HEK293T (cell line): ENCODE data around the gene INKA2.

ENCODE experiments used
- ARNT ChIP-seq: fragments of 450-650 bp; IDR thresholded peaks from 2 replicates; pipeline ENCODE4 v1.6.1; 2017; ENCODE audit warnings: mild to moderate bottlenecking
- BHLHE40 ChIP-seq: fragments of 450-650 bp; IDR thresholded peaks from 2 replicates; pipeline ENCODE4 v1.6.1; 2016; ENCODE audit warnings: mild to moderate bottlenecking, moderate library complexity, borderline replicate concordance
- ELF4 ChIP-seq: fragments of 450-650 bp; IDR thresholded peaks from 2 replicates; pipeline ENCODE4 v1.6.1; 2017; ENCODE audit warnings: antibody characterized with exemption
- FOXM1 ChIP-seq: fragments of 450-650 bp; IDR thresholded peaks from 2 replicates; pipeline ENCODE4 v1.6.1; 2017; ENCODE audit warnings: mild to moderate bottlenecking, borderline replicate concordance
- HDGF ChIP-seq: fragments of 450-650 bp; IDR thresholded peaks from 2 replicates; pipeline ENCODE4 v1.6.1; 2017; ENCODE audit warnings: antibody characterized with exemption, borderline replicate concordance
- L3MBTL2 ChIP-seq: fragments of 450-650 bp; conservative IDR thresholded peaks from 2 replicates; pipeline ENCODE4 v1.6.1; 2016; ENCODE audit warnings: mild to moderate bottlenecking
- NFRKB ChIP-seq: fragments of 450-650 bp; IDR thresholded peaks from 2 replicates; pipeline ENCODE4 v1.6.1; 2016; ENCODE audit warnings: mild to moderate bottlenecking, moderate library complexity
- PKNOX1 ChIP-seq: fragments of 450-650 bp; IDR thresholded peaks from 2 replicates; pipeline ENCODE4 v1.6.1; 2016
- SP1 ChIP-seq: fragments of 450-650 bp; IDR thresholded peaks from 2 replicates; pipeline ENCODE4 v1.6.1; 2017
- TARDBP ChIP-seq: fragments of 450-650 bp; IDR thresholded peaks from 2 replicates; pipeline ENCODE4 v1.6.1; 2016
- ZNF384 ChIP-seq: fragments of 450-650 bp; IDR thresholded peaks from 2 replicates; pipeline ENCODE4 v1.6.1; 2016

GRCh38 chr1:111729946-111730681, 9.1 kb downstream of the INKA2 start:
- TF ChIP-seq ELF4 (no peak), ZNF384 (no peak), FOXM1 (no peak), TARDBP (no peak), SP1 (no peak), L3MBTL2 (no peak), HDGF (no peak), PKNOX1 (no peak), NFRKB (no peak), BHLHE40 (no peak), ARNT (no peak)
